GM12892 (cell line): Measurements from ENCODE around the gene TTF2.

Source experiments
- DNase-seq: peaks from one replicate; pipeline ENCODE4 v3.0.0; 2011; ENCODE audit not compliant: insufficient read length
- FAIRE-seq: peaks from 2 replicates; lab custom pipeline; 2011; peaks lifted over from hg19 to GRCh38; lab: Jason Lieb, UNC
- POLR2A ChIP-seq: IDR thresholded peaks from 2 replicates; pipeline ENCODE4 v1.6.1; 2011; ENCODE audit warnings: low read depth, low read length, control low read depth
- POLR2AphosphoS5 ChIP-seq: IDR thresholded peaks from 2 replicates; pipeline ENCODE4 v1.6.1; 2011; ENCODE audit warnings: low read depth, low read length, control low read depth
- TAF1 ChIP-seq: IDR thresholded peaks from 2 replicates; pipeline ENCODE4 v1.6.1; 2011; ENCODE audit warnings: low read depth, mild to moderate bottlenecking, control low read depth, low read length, borderline replicate concordance

Gene TTF2

DNA sequence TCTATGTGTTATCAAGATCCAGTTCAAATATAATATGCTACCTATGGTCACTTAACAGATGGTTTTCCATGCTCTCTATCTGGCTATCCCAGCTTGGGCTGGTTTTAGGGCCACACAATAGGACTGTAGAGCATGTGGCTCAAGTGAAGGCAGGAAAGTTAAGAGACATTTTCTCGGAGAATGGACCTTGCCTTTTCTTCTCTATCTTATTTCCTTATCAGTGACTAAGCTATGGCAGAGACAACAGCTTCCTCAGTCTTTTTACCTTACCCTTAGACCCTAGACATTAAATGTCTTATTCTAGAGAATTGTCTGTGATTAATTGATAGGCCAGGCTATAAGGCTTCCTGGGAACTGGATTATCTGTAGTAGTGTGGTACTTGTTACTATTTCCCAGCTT, 30.4 kb upstream of the TTF2 start:
- FAIRE-seq, result no peak
- TF ChIP-seq POLR2A, result no peak
- no peak for TF ChIP-seq TAF1
- no peak for TF ChIP-seq POLR2AphosphoS5
- no peak for DNase-seq

DNA sequence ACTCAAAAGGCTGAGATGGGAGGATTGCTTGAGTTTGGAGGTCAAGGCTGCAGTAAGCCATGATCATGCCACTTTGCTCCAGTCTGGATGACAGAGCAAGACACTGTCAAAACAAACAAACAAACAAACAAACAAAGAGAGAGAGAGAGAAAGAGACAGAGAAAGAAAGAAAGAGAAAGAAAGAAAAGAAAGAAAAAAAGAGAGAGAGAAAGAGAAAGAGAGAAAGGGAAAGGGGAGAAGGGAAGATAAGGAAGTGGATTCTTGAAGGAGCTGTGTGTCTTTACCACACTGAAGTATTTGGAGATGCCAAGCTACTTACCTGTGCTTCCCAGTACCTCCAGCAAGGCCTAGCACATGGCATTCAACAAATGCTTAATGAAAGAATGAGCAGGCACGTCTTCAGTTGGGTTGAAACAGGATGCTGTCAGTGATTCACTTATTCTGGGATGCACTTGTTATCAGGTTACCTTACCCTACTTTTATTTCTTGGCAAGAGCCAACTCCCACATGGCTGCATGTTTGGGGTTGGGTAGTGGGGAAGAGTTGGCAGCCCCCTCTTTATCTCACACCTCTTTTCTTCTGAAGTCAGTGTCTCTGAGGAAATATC, 29.8 kb upstream of the TTF2 start:
- FAIRE-seq, result no peak
- no peak for DNase-seq
- no peak for TF ChIP-seq POLR2AphosphoS5
- no peak for TF ChIP-seq POLR2A
- no peak for TF ChIP-seq TAF1

DNA sequence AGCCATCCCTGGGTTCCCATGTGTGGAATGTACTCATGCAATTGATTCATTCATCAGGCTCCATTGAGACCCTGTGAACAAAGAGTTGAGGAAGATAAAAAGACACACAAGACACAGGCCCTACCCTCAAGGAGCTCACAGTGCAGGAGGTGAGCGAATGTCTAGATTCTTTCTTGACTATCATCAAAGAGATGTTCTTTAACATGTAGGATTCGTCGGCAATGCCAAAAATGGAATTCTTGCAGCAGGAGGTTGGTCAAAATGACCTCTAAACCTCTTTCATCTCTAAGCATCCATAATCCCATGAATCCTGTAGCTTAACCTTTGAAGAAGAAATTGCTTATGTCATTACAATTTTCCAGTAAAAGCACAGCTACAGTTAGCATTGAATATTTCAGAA, 27.9 kb upstream of the TTF2 start:
- DNase-seq (no peak), FAIRE-seq (no peak)
- TF ChIP-seq TAF1 (no peak), POLR2AphosphoS5 (no peak), POLR2A (no peak)

DNA sequence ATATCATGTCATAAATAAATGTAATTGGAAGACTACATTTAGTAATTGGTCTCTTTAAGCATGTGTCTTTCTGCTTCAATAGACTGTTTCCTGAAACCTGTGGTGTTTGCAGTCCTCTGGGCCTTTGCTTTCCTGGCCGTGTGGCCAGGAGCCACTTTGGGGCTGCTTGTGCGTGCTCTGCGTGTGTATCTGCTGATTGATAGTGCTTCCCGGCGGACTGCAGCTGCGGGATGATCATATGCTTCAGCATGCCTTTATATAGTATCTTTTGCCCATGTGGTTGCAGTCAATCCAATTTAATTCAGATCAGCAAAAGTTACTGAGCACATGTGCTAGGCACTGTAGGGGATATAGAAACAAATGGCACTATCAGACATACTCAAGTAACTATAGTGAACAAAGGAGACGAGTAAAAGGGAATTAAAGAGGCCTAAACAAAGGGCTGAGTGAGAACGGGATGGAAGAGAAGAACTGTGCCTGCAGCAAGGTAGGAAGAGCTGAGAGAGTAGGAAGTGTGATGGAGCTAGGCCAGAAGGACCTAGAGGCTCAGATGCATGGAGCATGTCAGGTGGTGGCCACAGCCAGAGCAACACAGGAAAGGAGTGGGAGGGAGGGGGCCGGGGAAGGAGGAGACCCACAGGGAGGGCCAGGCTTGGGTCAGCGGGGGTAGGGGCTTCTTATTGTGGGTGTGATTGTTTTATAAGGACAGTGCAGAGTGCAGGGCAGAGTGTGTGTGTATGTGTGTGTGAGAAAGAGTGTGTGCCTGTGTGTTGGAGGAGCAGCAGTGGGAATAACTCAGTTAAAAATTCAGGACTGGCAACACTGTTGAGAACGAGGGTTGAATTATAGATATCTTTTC, 27.2 kb upstream of the TTF2 start:
- no peak for TF ChIP-seq POLR2A
- no peak for TF ChIP-seq TAF1
- TF ChIP-seq POLR2AphosphoS5, result no peak
- FAIRE-seq (no peak), DNase-seq (no peak)

DNA sequence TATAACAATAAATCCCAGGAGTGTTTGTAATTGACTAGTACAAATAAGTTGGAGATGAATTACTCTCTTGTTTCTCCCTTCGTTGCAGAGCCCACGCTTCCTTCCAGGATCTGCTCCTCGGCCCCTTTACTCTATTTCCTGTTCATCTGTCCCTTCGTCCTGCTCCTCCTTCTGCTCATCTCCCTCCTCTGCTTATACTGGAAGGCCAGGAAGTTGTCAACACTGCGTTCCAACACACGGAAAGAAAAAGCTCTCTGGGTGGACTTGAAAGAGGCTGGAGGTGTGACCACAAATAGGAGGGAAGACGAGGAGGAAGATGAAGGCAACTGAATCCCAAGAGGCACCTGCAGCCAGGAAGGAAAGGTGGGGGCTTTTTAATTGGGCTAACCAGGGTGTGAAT, 26.4 kb upstream of the TTF2 start:
- DNase-seq (no peak), FAIRE-seq (no peak)
- TF ChIP-seq POLR2A (no peak), POLR2AphosphoS5 (no peak), TAF1 (no peak)

DNA sequence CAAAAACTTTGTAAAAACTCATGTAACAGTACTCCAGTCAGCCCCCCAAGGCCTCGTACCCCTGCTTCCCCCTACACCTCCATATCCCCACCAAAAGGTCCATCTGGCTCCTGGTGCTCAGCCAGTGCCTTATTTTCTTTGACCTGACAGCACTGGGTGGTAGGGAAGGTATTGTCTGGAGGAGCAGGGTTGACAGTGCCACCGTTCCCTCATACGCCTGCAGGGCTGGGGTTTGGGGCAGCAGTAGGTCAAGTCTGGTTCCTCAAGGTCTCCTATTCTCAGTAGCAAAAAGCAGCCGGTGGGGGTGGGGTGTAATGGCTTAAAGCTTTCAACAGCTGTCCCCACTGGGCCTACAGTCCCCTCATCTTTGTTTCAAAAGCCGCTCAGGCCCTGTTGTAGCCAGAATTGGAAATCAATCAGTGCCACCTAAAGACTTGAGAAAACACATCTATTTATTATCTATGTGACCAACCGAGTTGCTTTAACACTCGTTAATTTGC, 25.3 kb upstream of the TTF2 start:
- TF ChIP-seq POLR2AphosphoS5 (no peak), POLR2A (no peak), TAF1 (no peak)
- DNase-seq, result no peak

DNA sequence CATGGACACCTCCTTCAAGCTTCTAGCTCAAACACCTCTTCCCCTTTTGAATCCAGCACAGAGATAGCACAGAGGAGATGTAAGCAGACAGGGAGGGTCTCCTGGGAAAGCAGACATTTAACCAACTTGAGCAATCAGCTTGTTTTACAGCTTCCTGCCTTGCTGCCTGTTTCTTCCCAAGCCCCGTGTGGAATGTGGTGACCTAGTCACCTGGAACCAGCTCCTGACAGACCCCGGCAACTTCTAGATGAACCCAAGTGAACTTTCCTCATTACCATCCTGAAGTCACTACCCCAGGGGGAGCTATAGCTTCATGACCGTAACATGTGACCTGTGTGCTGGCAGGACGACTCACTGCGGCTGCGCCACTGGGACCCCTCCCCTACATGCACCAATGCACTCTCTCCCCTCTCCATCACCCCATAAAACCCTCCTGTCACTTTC, 24.1 kb upstream of the TTF2 start:
- TF ChIP-seq POLR2A (no peak), POLR2AphosphoS5 (no peak), TAF1 (no peak)
- FAIRE-seq, result peak; percentile 57
- no peak for DNase-seq

More for the DNA sequence above, 25.3 kb upstream of the TTF2 start:
- no peak for FAIRE-seq

DNA sequence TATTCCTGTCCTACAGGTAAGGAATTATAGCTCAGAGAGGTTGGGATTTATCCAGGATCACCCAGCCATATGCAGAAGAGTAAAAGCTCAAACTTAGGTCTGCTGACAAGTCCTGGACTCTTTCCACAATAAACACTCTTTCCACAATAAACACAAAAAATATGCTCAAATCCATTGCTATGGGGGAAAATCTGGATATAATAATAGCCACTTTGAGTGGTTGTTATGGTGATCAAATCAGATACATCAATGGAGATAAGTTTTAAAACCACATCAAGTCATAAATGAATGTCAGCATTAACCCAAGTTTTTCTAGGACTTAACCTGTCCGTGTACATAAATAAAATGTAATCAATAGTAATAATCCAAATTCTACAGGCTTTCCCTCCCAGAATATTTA, 22.3 kb upstream of the TTF2 start:
- FAIRE-seq, result no peak
- DNase-seq, result no peak
- TF ChIP-seq POLR2AphosphoS5 (no peak), TAF1 (no peak), POLR2A (no peak)

DNA sequence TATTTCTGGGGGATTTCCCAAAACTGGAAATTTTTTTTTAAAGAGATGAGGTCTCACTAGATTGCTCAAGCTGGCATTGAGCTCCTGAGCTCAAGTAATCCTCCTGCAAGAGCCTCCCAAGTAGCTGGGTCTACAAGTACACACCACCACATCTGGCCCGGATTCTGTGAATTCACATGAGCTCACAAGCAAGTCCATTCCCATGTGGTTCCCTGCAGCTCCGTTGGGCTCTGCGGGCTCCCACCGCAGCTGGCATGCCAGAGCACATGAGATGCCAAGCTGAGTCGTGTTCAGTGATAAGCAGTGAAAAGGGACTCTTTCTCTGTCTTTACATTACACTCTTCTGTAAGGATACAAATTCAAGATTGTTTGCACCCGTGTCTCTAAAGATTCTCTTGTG, 21.9 kb upstream of the TTF2 start:
- DNase-seq, result no peak
- no peak for TF ChIP-seq TAF1
- TF ChIP-seq POLR2AphosphoS5, result no peak
- TF ChIP-seq POLR2A, result no peak
- FAIRE-seq, result no peak

DNA sequence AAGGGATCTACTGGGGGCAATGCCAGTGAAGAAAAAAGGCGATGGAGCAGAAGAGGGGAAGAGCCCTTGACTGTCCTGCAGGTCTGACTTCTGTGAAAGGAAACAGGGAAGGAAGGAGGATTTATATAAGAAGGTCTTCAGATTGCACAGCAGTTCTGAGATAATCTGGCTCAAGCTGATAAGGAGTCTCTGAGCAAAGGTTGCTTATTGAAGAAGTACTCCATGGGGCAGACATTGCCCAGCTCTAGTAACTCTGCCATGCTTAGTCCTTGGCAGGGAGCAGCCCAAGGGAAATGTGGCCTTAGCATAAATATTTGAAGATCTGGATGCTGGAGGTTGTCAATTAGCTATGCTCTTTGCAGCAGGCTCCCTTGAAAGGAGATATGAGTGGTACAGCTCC, 15.9 kb upstream of the TTF2 start:
- FAIRE-seq (no peak), DNase-seq (no peak)
- TF ChIP-seq POLR2A, result no peak

DNA sequence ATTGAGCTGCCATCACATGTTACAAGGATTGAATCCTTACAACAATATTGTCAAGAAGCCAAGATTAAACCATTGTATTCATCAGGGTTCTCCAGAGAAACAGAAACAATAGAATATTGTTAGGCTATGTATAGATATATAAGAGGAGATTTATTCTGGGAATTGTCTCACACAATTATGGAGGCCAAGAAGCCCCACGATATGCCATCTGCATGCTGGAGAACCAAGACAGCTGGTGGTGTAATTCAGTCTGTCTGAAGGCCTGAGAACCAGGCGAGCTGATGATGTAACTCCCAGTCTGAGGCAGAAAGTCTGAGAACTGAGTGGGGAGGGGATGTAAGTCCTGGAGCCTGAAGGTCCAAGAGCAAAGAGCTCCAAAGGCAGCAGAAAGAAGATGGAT, 14.5 kb upstream of the TTF2 start:
- TF ChIP-seq TAF1, result no peak
- FAIRE-seq (no peak), DNase-seq (no peak)

DNA sequence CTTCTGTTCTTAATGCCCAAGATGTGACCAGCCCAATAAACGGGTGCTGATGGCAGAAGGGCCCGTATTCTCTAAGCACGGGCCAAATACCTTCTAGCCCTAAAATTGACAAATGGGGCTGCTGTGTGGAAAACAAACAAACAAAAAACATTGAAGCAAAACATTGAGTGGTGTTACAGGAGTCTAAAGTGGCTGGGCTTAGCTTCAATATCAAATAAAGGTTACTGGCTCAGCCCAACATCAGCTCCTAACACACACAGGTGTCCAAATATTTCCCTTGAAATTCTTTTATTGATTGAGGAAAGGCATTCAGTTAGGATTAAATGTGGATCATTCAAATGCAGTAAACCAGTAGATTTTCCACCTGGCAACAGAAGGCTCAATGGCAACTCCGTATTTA, 13.3 kb upstream of the TTF2 start:
- TF ChIP-seq TAF1 (no peak), POLR2A (no peak), POLR2AphosphoS5 (no peak)
- DNase-seq (no peak), FAIRE-seq (no peak)

DNA sequence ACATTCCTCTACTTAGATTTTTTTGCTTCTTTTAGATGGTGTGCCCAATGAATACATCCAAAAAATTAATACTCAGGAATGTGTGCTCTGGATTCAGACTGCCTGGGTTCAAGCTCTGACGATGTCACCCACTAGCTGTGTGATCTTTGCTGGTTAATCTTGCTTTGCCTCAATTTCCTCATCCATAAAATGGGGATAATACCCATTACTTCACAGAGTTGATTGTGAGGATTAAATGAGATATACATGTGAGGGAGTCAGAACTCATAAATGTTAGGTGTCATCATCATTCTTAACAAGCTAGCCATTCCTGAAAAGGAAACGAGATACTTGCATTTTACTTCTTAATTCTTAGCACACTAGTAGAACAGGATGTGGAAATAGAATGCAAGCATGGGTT, 12.9 kb upstream of the TTF2 start:
- FAIRE-seq (no peak), DNase-seq (no peak)
- TF ChIP-seq POLR2AphosphoS5, result no peak
- TF ChIP-seq TAF1, result no peak
- TF ChIP-seq POLR2A, result no peak
